ENCODE results near the gene TGFBR3.
A peak's percentile ranks its signal among the peaks of the same experiment; 100 is the strongest.

The TGFBR3 gene

DNA sequence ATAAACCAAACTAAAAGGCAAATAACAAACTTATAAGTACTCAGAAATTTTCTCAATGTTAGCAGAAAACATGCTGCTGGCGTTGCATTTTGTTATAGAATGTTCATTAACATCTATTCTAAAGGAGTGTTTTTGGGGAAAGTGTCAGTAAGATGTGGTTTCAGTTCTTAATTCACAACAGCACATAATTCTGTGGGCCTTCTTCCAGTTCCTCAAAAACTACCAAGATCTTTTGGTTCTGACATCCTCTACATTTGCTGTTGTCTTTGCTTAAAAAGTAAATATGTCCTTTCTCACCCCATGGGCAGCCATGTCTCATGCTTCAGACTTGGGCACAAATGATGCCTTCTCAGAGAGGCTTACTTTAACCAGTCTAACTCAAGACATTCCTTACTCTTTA is 232.8 kb downstream of the TGFBR3 start:
- Histone ChIP-seq H4K8ac (ENCODE audit: low read length) (no peak overlapping the region), H3K9me3 (ENCODE audit: control insufficient read depth, low read length) (no peaks in the 10 kb centered on the region), H3K27ac (ENCODE audit: low read length, poor library complexity, severe bottlenecking) (no peak overlapping the region), H2BK15ac (ENCODE audit: low read depth, poor library complexity, severe bottlenecking) (no peak overlapping the region), H3K36me3 (ENCODE audit: control insufficient read depth in 1 of 2, insufficient read depth in 2 of 2, low read depth in 1 of 2, low read length in 2 of 2) (no peaks in the 10 kb centered on the region), H2AK5ac (ENCODE audit: low read length, severe bottlenecking) (no peak overlapping the region), H3K18ac (ENCODE audit: low read depth in 1 of 2, low read length in 2 of 2) (no peak overlapping the region), H4K91ac (ENCODE audit: low read length) (no peak overlapping the region), H3K79me1 (replicated peaks; ENCODE audit: low read length, poor library complexity, severe bottlenecking) (no peaks in the 10 kb centered on the region), H3K9ac (ENCODE audit: low read length) (no peak overlapping the region), H3K4me1 (ENCODE audit: control insufficient read depth, insufficient read depth, low read depth, low read length) (peaks cover 12% of the 10 kb centered on the region), H2BK12ac (ENCODE audit: low read length in 2 of 2) (no peak overlapping the region), H3K4me2 (ENCODE audit: low read length, poor library complexity, severe bottlenecking) (no peak overlapping the region), H3K27me3 (ENCODE audit: control insufficient read depth in 1 of 2, insufficient read depth in 1 of 2, low read length in 2 of 2) (no peaks in the 10 kb centered on the region), H3K14ac (ENCODE audit: low read length in 2 of 2) (no peak overlapping the region), H3K4me3 (ENCODE audit: insufficient read depth in 1 of 2, low read depth in 1 of 2, low read length in 2 of 2) (no peak overlapping the region), H3K23ac (ENCODE audit: low read length in 2 of 2) (no peak overlapping the region), H3K4ac (ENCODE audit: low read depth in 1 of 2, low read length in 2 of 2) (no peak overlapping the region), H2BK120ac (ENCODE audit: low read depth, low read length) (no peak overlapping the region), H2BK5ac (ENCODE audit: low read depth, low read length, poor library complexity, severe bottlenecking) (no peak overlapping the region), H2AFZ (ENCODE audit: low read depth, low read length) (no peak overlapping the region)
- no peak for DNase-seq
- no CpG with 5 or more reads among the region's 1 CpG for WGBS

DNA sequence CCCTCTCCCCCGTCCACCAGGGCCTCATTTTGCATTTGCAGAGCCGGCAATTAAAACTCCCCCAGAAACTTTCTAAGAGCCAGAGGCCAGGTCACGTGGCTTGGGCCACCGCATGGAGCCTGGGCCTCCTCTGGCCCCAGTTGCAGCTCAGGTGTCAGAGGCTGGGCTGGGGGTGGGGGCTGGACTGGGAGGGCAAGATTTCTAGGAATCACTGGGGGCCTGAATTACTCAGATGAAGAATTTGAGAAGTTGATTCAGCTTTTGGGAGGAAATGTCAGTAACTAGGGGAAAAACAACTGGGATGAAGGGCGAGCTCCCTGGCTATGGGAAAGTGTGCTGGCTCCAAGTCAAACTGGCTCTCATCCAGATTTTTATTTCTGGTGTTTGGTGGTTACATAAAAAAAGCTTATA is 234.3 kb downstream of the TGFBR3 start:
- no peak overlapping the region for H3K4me3 ChIP-seq (ENCODE audit: insufficient read depth in 1 of 2, low read depth in 1 of 2, low read length in 2 of 2)
- peak; percentile 20 for DNase-seq
- no peaks in the 10 kb centered on the region for H3K27me3 ChIP-seq (ENCODE audit: control insufficient read depth in 1 of 2, insufficient read depth in 1 of 2, low read length in 2 of 2)
- peak overlapping the region; percentile 51 for H2BK120ac ChIP-seq (ENCODE audit: low read depth, low read length)
- peak overlapping the region; percentile 10 for H2BK5ac ChIP-seq (ENCODE audit: low read depth, low read length, poor library complexity, severe bottlenecking)
- H3K4ac ChIP-seq (ENCODE audit: low read depth in 1 of 2, low read length in 2 of 2), result peak overlapping the region in 1 of 2 experiments; percentile 22
- H3K23ac ChIP-seq (ENCODE audit: low read length in 2 of 2), result no peak overlapping the region
- H3K9ac ChIP-seq (ENCODE audit: low read length), result peak overlapping the region; percentile 87
- no peak overlapping the region for H3K14ac ChIP-seq (ENCODE audit: low read length in 2 of 2)
- no peak overlapping the region for H2AFZ ChIP-seq (ENCODE audit: low read depth, low read length)
- peak overlapping the region; percentile 0 for H3K27ac ChIP-seq (ENCODE audit: low read length, poor library complexity, severe bottlenecking)
- no peak overlapping the region for H2AK5ac ChIP-seq (ENCODE audit: low read length, severe bottlenecking)
- no peak overlapping the region for H4K91ac ChIP-seq (ENCODE audit: low read length)
- no peaks in the 10 kb centered on the region for H3K79me1 ChIP-seq (replicated peaks; ENCODE audit: low read length, poor library complexity, severe bottlenecking)
- H2BK12ac ChIP-seq (ENCODE audit: low read length in 2 of 2), result peak overlapping the region; percentile 69 to 80
- peak overlapping the region; percentile 10 for H3K4me2 ChIP-seq (ENCODE audit: low read length, poor library complexity, severe bottlenecking)
- no peaks in the 10 kb centered on the region for H3K9me3 ChIP-seq (ENCODE audit: control insufficient read depth, low read length)
- H3K4me1 ChIP-seq (ENCODE audit: control insufficient read depth, insufficient read depth, low read depth, low read length), result peaks cover 12% of the 10 kb centered on the region
- 89% methylated on average over 3 of the region's 5 CpGs for WGBS
- H2BK15ac ChIP-seq (ENCODE audit: low read depth, poor library complexity, severe bottlenecking), result no peak overlapping the region
- peak overlapping the region in 1 of 2 experiments; percentile 73 for H3K18ac ChIP-seq (ENCODE audit: low read depth in 1 of 2, low read length in 2 of 2)
- H3K36me3 ChIP-seq (ENCODE audit: control insufficient read depth in 1 of 2, insufficient read depth in 2 of 2, low read depth in 1 of 2, low read length in 2 of 2), result no peaks in the 10 kb centered on the region
- H4K8ac ChIP-seq (ENCODE audit: low read length), result no peak overlapping the region

DNA sequence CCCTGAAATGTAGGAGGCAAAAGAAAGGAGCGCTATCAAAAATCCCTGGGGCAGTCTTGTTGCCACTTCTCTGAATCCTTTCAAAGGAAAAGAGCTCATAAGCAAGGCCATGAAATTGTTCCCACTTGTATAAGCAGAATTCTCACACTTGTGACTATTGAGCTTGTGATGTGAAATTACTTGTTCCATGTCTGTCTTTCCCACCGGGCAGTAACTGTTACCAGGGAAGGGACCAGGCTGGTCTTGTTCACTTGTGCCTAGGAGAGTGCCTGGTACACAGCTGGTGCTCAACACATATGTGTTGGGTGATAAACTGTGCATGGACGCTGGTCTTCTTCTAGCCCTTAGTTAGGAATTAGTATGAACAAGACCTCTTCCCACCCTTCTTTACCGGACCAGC is 234.7 kb downstream of the TGFBR3 start:
- Histone ChIP-seq H3K4me2 (ENCODE audit: low read length, poor library complexity, severe bottlenecking) (peak overlapping the region; percentile 10), H3K9me3 (ENCODE audit: control insufficient read depth, low read length) (no peaks in the 10 kb centered on the region), H3K27me3 (ENCODE audit: control insufficient read depth in 1 of 2, insufficient read depth in 1 of 2, low read length in 2 of 2) (no peaks in the 10 kb centered on the region), H4K91ac (ENCODE audit: low read length) (peak overlapping the region; percentile 73), H3K27ac (ENCODE audit: low read length, poor library complexity, severe bottlenecking) (peak overlapping the region; percentile 70), H3K23ac (ENCODE audit: low read length in 2 of 2) (peak overlapping the region in 1 of 2 experiments; percentile 20), H3K79me1 (replicated peaks; ENCODE audit: low read length, poor library complexity, severe bottlenecking) (no peaks in the 10 kb centered on the region), H3K14ac (ENCODE audit: low read length in 2 of 2) (peak overlapping the region in 1 of 2 experiments; percentile 37), H3K18ac (ENCODE audit: low read depth in 1 of 2, low read length in 2 of 2) (peak overlapping the region; percentile 73 to 87), H2BK5ac (ENCODE audit: low read depth, low read length, poor library complexity, severe bottlenecking) (peak overlapping the region; percentile 10), H2AK5ac (ENCODE audit: low read length, severe bottlenecking) (peak overlapping the region; percentile 6), H3K9ac (ENCODE audit: low read length) (peak overlapping the region; percentile 87), H3K36me3 (ENCODE audit: control insufficient read depth in 1 of 2, insufficient read depth in 2 of 2, low read depth in 1 of 2, low read length in 2 of 2) (no peaks in the 10 kb centered on the region), H3K4me1 (ENCODE audit: control insufficient read depth, insufficient read depth, low read depth, low read length) (peaks cover 12% of the 10 kb centered on the region), H3K4ac (ENCODE audit: low read depth in 1 of 2, low read length in 2 of 2) (peak overlapping the region in 1 of 2 experiments; percentile 22), H2AFZ (ENCODE audit: low read depth, low read length) (no peak overlapping the region), H4K8ac (ENCODE audit: low read length) (peak overlapping the region; percentile 81), H3K4me3 (ENCODE audit: insufficient read depth in 1 of 2, low read depth in 1 of 2, low read length in 2 of 2) (no peak overlapping the region), H2BK120ac (ENCODE audit: low read depth, low read length) (no peak overlapping the region), H2BK12ac (ENCODE audit: low read length in 2 of 2) (peak overlapping the region; percentile 69 to 80), H2BK15ac (ENCODE audit: low read depth, poor library complexity, severe bottlenecking) (no peak overlapping the region)
- DNase-seq, result no peak
- 93% methylated on average over 4 of the region's 4 CpGs for WGBS

DNA sequence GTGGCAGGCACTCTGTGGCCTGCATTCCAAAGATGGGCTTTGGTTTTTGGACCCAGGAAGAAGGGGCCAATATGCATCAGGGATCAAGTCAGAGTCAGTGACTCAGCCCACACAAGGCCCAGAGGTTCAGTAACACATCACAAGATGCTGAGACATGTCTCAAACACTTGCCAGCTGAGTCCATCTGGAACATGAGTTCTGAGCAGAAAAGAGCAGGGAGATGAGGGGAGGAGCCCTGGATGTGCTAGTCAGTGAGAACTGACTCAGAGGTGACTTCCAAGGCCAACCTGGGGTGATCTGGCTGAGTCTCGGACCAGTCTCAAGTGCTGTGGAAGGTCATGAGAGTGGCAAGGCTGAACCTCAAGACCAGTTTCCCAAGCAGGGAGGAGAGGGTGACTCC is 235.2 kb downstream of the TGFBR3 start:
- peak overlapping the region in 1 of 2 experiments; percentile 37 for H3K14ac ChIP-seq (ENCODE audit: low read length in 2 of 2)
- no peak overlapping the region for H3K4ac ChIP-seq (ENCODE audit: low read depth in 1 of 2, low read length in 2 of 2)
- H2BK5ac ChIP-seq (ENCODE audit: low read depth, low read length, poor library complexity, severe bottlenecking), result no peak overlapping the region
- peak overlapping the region; percentile 87 for H3K9ac ChIP-seq (ENCODE audit: low read length)
- no peaks in the 10 kb centered on the region for H3K27me3 ChIP-seq (ENCODE audit: control insufficient read depth in 1 of 2, insufficient read depth in 1 of 2, low read length in 2 of 2)
- no peak overlapping the region for H2BK120ac ChIP-seq (ENCODE audit: low read depth, low read length)
- WGBS, result 0% methylated on average over 1 of the region's 1 CpG
- H3K36me3 ChIP-seq (ENCODE audit: control insufficient read depth in 1 of 2, insufficient read depth in 2 of 2, low read depth in 1 of 2, low read length in 2 of 2), result no peaks in the 10 kb centered on the region
- peak overlapping the region; percentile 81 for H4K8ac ChIP-seq (ENCODE audit: low read length)
- peak overlapping the region; percentile 42 to 80 for H2BK12ac ChIP-seq (ENCODE audit: low read length in 2 of 2)
- no peak overlapping the region for H4K91ac ChIP-seq (ENCODE audit: low read length)
- no peaks in the 10 kb centered on the region for H3K79me1 ChIP-seq (replicated peaks; ENCODE audit: low read length, poor library complexity, severe bottlenecking)
- no peak overlapping the region for H2BK15ac ChIP-seq (ENCODE audit: low read depth, poor library complexity, severe bottlenecking)
- H3K4me1 ChIP-seq (ENCODE audit: control insufficient read depth, insufficient read depth, low read depth, low read length), result peaks cover 12% of the 10 kb centered on the region
- peak overlapping the region; percentile 6 for H2AK5ac ChIP-seq (ENCODE audit: low read length, severe bottlenecking)
- no peaks in the 10 kb centered on the region for H3K9me3 ChIP-seq (ENCODE audit: control insufficient read depth, low read length)
- no peak overlapping the region for H3K4me3 ChIP-seq (ENCODE audit: insufficient read depth in 1 of 2, low read depth in 1 of 2, low read length in 2 of 2)
- H3K23ac ChIP-seq (ENCODE audit: low read length in 2 of 2), result no peak overlapping the region
- peak overlapping the region; percentile 70 for H3K27ac ChIP-seq (ENCODE audit: low read length, poor library complexity, severe bottlenecking)
- H3K4me2 ChIP-seq (ENCODE audit: low read length, poor library complexity, severe bottlenecking), result no peak overlapping the region
- DNase-seq, result peak; percentile 98
- peak overlapping the region in 1 of 2 experiments; percentile 70 for H3K18ac ChIP-seq (ENCODE audit: low read depth in 1 of 2, low read length in 2 of 2)
- H2AFZ ChIP-seq (ENCODE audit: low read depth, low read length), result no peak overlapping the region

All from mesenchymal stem cell (in vitro differentiated cells and primary cell).